GM18502 (cell line): ENCODE data around the gene CALN1.
"Not testable (repeated sequence)": the region's sequence is repeated elsewhere in the genome, so short reads cannot be mapped to it uniquely, and the experiment has no call there.

Experiments used
- ATAC-seq: cut with Tn5 transposase; IDR thresholded peaks from one replicate; pipeline ENCODE4 v1.9.1; 2021; ENCODE audit warnings: mild to moderate bottlenecking; ENCODE audit not compliant: unreplicated experiment, poor library complexity

Gene CALN1

GRCh38 chr7:72112992-72113391 is 299.1 kb downstream of the CALN1 start:
- no peak for ATAC-seq

DNA sequence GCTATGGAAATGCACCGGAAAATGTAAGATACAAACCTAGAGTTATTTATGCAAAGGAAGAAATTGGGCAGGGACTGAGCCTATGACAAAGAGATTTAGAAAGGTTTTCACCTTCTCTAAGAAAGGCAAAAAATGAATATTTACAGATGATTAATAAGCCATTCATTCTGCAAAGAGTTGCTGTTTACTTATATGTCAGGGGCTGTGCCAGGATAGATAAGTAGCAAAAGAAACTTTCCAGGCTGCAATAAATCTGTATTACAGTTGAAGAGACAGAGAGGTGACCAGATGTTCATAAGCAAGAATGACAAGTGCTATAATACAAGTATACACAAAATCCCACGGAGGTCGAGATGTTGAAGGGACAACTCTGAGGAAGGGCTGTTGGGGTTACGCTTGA is 299.6 kb downstream of the CALN1 start:
- ATAC-seq, result no peak

- no peak for ATAC-seq
Observed at GRCh38 chr7:72111086-72111485, 301.1 kb downstream of the CALN1 start.

DNA sequence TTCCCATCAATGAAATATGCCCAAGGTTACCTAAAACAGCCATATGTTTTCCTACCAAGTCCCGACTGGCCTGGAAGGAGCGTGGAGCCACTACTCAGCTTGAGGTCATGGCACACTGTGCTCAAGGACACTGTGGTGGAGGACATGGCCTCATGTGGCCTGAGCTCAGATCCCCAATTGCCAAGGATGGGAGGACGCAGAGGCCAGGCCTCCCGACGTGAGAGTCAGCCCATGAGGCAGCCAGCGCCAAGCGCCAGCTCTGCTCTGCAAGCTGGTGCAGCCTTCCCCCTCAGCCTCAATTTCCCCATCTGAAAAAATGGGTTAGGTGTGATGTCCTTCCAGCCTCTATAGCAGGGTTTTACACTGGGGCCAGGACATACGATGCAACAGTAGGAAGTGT is 302.6 kb downstream of the CALN1 start:
- ATAC-seq, result no peak

- no peak for ATAC-seq
Observed at GRCh38 chr7:72106405-72106804, 305.7 kb downstream of the CALN1 start.

- ATAC-seq, result no peak
Observed at GRCh38 chr7:72101444-72101843, 310.7 kb downstream of the CALN1 start.

- no peak for ATAC-seq
Observed at GRCh38 chr7:72099784-72100183, 312.4 kb downstream of the CALN1 start.

DNA sequence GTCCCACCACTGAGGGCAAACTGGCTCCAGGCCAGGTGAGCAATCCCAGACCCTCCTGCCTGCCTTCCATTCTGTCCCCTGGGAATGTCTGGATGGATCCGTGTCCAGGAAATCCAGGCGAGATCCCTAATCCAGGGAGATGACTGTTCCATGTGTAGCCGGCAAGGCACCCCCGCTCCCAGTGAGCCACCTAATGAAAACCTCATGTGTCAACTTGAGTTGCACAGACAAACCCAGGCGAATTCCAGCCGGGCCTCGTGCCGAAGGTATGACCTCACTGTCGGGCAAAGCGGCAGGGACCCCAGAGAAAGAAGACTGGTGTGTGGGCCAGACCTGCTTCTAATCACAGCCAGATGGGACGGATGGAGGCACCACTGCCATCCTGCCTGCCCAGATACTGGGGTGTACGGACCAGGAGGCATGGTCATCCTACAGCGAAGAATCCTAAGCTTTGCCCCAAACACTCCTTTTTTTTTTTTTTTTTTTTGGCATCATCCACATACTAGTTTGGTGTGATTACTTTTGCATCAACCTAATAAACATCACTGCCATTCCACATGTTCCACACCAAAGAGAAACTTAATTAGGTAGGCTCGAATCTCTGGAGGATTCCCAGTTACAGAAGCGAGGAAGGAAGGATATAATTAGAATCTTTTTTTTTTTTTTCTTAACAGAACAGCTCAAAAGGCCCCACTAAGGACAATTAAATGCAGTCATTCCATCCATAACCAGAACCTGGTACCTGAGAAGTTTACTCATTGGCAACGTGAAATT is 313.1 kb downstream of the CALN1 start:
- ATAC-seq, result no peak

GRCh38 chr7:72097226-72097625 is 314.9 kb downstream of the CALN1 start:
- ATAC-seq, result no peak

DNA sequence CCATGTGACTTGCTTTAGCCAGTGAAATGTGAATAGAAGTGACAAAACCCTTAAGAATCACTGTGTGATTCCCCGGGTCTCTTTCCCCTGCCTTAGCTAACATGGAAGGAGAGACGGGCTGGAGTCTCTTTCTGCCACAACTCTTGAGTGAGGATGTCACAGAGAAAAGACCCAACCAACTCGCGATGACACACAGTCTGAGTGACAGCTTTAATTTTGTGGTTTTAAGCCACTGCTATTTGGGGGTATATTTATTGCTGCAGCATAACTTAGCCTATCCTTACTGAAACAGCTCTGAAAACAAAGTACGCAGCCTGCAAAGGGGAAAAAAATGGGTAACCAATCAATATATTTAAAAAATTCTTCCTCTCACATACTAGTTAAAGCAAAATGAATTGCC is 319.4 kb downstream of the CALN1 start:
- no peak for ATAC-seq

GRCh38 chr7:72087926-72088325 is 324.2 kb downstream of the CALN1 start:
- no peak for ATAC-seq

GRCh38 chr7:72080865-72081510 is 331.1 kb downstream of the CALN1 start:
- no peak for ATAC-seq

DNA sequence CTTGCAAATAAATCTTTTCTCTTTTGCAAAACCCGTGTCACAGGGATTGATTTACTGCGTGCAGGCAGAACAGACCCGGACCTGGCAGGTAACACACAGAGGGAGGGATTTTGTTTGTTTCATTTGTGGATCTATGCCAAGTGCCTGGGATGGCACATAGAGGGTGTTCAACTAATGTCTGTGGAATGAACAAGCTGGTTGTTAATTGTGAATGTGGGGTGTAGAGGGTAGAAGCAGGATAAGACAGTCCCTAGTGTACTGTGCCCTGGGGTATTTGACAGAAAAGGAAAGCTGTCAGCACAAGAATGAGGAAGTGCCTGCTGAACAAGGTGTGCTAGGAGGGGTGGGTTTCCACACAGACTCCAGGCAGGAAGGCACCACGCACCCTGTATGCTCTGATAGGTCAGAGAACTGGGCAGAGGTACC is 331.8 kb downstream of the CALN1 start:
- ATAC-seq, result no peak

DNA sequence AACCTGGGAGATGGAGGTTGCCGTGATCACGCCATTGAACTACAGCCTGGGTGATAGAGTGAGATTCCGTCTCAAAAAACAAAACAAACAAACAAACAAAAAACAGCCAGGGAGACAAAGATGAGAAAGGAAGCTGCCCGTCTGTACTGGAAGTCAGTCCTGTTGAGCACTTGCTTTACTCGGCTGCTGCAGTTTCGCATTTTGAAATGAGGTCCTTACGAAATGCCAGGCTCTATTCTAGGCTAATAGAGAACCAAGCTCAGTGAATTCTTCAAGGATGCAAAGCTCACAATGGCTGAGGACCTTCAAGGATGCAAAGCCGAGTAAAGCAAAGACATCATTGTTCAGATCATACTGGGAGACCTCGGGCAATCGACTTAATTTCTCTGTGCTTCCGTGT is 333.3 kb downstream of the CALN1 start:
- no peak for ATAC-seq

GRCh38 chr7:72078301-72078700 is 333.8 kb downstream of the CALN1 start:
- ATAC-seq, result no peak

- no peak for ATAC-seq
Observed at GRCh38 chr7:72077786-72078185, 334.4 kb downstream of the CALN1 start.

DNA sequence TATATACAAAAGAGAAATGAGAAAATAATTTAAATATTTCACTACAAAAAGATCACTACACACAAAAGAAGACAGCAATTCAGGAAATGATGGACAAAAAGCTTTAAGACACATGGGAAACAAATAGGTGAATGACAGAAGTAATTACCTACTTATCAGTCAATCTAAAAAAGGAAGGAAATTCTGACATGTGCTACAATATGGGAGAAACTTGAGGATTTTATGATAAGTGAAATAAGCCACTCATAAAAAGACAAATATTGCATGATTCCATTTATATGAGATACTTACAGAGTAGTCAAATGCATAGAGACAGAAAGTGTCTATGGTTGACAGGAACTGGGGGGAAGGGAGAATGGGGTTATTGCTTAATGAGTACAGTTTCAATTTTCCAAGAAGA is 339.2 kb downstream of the CALN1 start:
- no peak for ATAC-seq

- no peak for ATAC-seq
Observed at GRCh38 chr7:72069263-72069662, 342.9 kb downstream of the CALN1 start.

GRCh38 chr7:72065764-72066163 is 346.4 kb downstream of the CALN1 start:
- not testable (repeated sequence) for ATAC-seq

DNA sequence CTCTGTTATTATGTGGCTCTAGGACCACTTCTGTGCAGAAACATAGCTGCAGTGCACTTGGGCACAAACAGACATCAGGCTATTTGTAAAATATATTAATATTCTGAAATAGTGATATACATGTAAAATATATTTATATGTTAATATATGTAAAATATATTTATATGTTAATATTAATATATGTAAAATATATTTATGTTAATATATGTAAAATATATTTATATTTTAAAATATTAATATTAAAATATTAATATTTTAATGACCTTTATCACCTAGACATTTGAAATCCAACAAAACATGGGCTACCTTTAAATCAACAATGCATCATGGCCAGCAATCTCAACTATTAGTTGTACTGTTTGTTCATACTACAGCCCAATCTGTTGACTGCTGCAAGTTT is 347.2 kb downstream of the CALN1 start:
- ATAC-seq, result no peak

DNA sequence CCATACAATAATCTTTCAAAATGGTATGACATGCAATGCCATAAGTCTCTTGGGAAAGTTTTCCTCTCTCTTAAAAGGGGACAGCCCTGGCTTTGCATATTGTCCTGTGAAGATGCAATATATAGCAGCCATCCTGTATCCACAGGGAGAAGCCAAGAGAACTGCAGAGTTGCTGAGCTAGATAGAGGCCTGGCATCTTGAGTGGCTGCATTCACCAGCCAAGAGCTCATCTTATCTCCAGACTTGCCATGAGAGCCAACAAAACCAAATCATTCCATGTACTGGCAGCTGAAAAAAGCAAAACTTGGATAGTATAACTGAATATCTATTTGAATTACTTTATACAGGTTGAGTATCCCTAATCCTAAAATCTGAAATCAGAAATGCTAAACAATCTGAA is 348.8 kb downstream of the CALN1 start:
- ATAC-seq, result no peak

- no peak for ATAC-seq
Observed at GRCh38 chr7:72062666-72063065, 349.5 kb downstream of the CALN1 start.
